Measurements from ENCODE around the gene ABHD17A. TPM values are rescaled to one million over a fixed set of nuclear protein-coding genes. Genes with fewer than 3 reads are reported as not detected.
A peak's percentile ranks its signal among the peaks of the same experiment; 100 is the strongest.
"Not testable (repeated sequence)": the region's sequence is repeated elsewhere in the genome, so short reads cannot be mapped to it uniquely, and the experiment has no call there.

Gene ABHD17A
- total RNA-seq, 6 experiments from 2014 or later, result 61.0 to 80.0 (median 67.9) TPM

DNA sequence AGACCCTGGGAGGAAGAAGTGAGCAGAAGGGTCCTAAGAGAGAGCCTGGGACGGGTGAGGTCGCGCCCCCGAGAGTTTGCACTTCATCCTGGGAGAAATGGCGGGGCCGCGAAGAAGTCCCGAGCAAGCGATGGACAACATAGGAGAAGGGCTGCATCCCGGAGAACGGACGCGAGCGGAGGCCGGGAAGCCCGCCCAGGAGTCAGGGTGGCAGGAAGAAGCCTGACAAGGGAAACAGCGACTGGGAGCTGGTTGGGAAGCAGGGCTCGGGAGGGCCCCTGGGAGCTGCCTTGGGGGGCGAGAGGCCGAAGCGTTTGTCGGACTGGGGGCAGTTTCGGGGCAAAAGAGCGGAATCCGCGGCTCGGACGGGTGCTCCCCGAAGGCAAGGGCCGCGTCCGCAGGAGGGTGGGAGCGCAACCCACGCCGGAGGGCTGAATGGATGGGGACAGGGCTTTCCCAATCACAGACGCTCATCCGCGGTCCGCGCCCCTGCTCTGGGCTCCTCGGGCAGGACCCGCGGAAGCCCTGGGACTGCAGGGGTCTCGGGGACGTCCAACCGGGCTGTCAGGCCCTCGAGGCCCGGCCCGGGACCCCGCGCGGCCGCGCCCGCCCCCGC lies 469 bp downstream of the ABHD17A start:
- DNase-seq, result no peak
- TF ChIP-seq CTCF (IDR thresholded peaks at IDR 0.05), result no peak
- H3K27ac Mint-ChIP-seq, result peak overlapping the region; percentile 82
- H3K9me3 Mint-ChIP-seq, result no peaks in the 10 kb centered on the region
- no peaks in the 10 kb centered on the region; the same call in 1 of the 2 replicates for H3K36me3 Mint-ChIP-seq (ENCODE audit: low read depth)
- no peaks in the 10 kb centered on the region; the same call in 1 of the 2 replicates for H3K27me3 Mint-ChIP-seq (ENCODE audit: insufficient read depth)
- peak overlapping the region; percentile 95 for H3K4me3 Mint-ChIP-seq
- H3K4me1 Mint-ChIP-seq (ENCODE audit: low read depth), result peaks cover 21% of the 10 kb centered on the region

DNA sequence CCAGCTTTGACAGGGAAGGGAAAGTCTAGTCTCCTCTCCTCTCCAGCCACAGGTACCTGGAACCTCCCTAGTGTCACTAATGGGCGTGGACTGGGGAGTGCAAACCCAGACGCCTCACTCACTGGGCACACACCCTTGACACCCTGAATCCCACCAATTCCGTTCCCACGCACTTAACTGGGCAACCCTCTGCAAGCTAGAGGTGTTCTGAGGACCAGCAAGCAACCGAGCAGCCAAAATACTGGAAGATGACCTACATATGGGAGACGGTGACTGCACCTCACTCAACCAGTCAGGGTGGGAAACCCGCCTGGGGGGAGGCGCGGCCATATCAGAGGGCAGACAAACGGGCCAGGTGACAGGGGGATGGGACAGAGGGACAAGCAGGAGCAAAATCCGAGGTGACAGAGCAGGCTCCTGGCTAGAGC lies 991 bp downstream of the ABHD17A start:
- no peaks in the 10 kb centered on the region; the same call in 1 of the 2 replicates for H3K27me3 Mint-ChIP-seq (ENCODE audit: insufficient read depth)
- H3K4me3 Mint-ChIP-seq, result peak overlapping the region; percentile 95
- H3K9me3 Mint-ChIP-seq, result no peaks in the 10 kb centered on the region
- H3K27ac Mint-ChIP-seq, result peak overlapping the region; percentile 82
- H3K4me1 Mint-ChIP-seq (ENCODE audit: low read depth), result peaks cover 21% of the 10 kb centered on the region
- no peak for TF ChIP-seq CTCF (IDR thresholded peaks at IDR 0.05)
- DNase-seq, result no peak
- no peaks in the 10 kb centered on the region; the same call in 1 of the 2 replicates for H3K36me3 Mint-ChIP-seq (ENCODE audit: low read depth)

DNA sequence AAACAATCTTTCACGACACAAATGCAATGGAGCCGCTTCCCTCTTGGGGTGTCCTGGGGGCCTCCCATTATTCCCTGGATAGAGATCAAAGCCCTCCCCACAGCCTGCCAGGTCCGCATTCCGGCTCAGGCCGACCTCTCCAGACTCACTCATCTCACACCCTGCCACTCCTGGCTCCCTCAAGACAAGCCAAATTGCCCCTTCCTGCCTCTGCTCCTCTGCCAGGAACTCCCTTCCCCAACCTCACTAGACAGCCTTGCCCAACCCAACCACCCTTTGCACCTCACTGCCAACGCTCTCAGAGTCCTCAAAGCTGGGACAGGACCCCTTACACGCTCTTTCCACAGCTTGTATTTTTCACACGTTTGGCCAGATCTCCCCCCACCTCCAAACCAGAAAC lies 1.5 kb downstream of the ABHD17A start:
- Mint-ChIP-seq H3K27me3 (ENCODE audit: insufficient read depth) (no peaks in the 10 kb centered on the region; the same call in 1 of the 2 replicates), H3K4me1 (ENCODE audit: low read depth) (peaks cover 21% of the 10 kb centered on the region), H3K9me3 (no peaks in the 10 kb centered on the region), H3K27ac (peak overlapping the region; percentile 82), H3K4me3 (peak overlapping the region; percentile 95), H3K36me3 (ENCODE audit: low read depth) (no peaks in the 10 kb centered on the region; the same call in 1 of the 2 replicates)
- DNase-seq, result no peak
- no peak for TF ChIP-seq CTCF (IDR thresholded peaks at IDR 0.05)

GRCh38 chr19:1882786-1883692 lies 2.3 kb downstream of the ABHD17A start:
- no peak for DNase-seq
- Mint-ChIP-seq H3K27me3 (ENCODE audit: insufficient read depth) (no peaks in the 10 kb centered on the region; the same call in 1 of the 2 replicates), H3K36me3 (ENCODE audit: low read depth) (no peaks in the 10 kb centered on the region; the same call in 1 of the 2 replicates), H3K27ac (peak overlapping the region; percentile 10; the same call in 1 of the 2 replicates), H3K9me3 (no peaks in the 10 kb centered on the region), H3K4me3 (peak overlapping the region; percentile 95), H3K4me1 (ENCODE audit: low read depth) (peaks cover 21% of the 10 kb centered on the region)
- TF ChIP-seq CTCF (IDR thresholded peaks at IDR 0.05), result no peak

DNA sequence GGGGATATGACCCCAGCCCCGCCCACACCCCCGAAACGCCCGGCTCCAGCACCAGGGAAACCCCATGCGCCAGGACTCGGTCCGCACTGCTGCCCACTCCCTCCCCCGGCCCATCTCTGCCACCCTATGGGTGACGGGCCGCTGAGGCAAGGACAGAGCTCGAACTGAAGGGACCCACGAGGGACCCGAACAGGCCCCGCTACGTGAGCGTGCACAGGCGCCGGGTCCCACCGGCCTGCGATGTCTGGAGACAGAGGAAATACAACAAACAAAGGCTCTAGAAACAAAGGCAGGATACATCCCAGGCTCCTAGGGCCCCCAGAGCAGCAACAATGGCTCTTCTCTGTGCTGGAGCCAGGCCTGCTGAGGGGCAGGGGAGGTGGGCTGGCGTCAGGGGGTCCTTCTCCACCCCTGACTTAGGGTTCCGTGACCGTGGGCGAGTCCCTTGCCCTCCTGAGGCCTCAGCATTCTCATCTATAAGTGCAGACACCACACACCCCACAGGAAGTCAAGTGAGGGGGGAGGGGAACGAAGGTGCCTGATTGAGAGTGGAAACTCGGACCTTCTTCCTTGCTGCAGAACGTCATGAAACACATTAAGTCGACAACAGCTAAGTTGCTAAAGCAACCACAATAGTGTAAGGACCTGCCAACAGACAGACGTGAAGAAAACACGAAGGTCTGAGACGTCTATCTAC lies 3.1 kb downstream of the ABHD17A start:
- DNase-seq, result no peak
- peak overlapping the region; percentile 10; the same call in 1 of the 2 replicates for H3K27ac Mint-ChIP-seq
- peak overlapping the region; percentile 24; the same call in 1 of the 2 replicates for H3K4me3 Mint-ChIP-seq
- H3K27me3 Mint-ChIP-seq (ENCODE audit: insufficient read depth), result no peaks in the 10 kb centered on the region; the same call in 1 of the 2 replicates
- no peak for TF ChIP-seq CTCF (IDR thresholded peaks at IDR 0.05)
- peaks cover 21% of the 10 kb centered on the region for H3K4me1 Mint-ChIP-seq (ENCODE audit: low read depth)
- no peaks in the 10 kb centered on the region for H3K9me3 Mint-ChIP-seq
- H3K36me3 Mint-ChIP-seq (ENCODE audit: low read depth), result no peaks in the 10 kb centered on the region; the same call in 1 of the 2 replicates

DNA sequence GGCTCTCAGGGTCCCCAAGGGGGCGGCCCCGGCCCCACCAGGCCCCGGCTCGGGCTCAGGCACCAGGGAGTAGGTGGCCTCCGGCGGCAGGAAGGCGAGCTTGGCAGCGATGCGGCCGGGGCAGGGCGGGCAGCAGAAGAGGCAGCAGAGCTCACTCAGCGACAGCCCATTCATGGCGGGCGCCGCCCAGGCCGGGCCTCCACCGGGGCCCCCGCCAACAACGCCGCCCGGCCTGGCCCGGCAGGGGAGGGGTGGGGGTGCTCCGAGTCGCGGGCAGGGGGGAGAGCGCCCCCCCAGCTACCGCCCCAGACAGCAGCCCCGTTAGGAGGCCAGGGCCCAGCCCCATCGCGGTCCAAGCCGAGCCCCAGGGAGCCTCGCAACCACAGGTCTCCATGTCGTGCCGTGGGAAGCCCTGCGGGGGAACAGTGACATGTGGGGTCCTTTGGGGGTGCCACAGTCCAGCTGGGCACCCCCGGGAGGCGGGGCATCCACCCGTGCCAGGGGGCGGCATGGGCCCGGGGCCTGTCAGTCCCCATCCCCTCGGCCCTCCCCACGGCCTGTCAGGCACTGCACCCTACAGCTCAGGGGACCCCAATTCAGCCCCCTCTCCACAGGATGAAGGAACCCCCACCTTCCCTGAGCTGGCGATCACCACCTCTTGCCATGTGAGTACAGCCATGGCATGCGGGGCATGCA lies 3.8 kb downstream of the ABHD17A start:
- not testable (repeated sequence) for DNase-seq; H3K4me3 Mint-ChIP-seq; H3K27me3 Mint-ChIP-seq (ENCODE audit: insufficient read depth); H3K9me3 Mint-ChIP-seq; H3K36me3 Mint-ChIP-seq (ENCODE audit: low read depth); H3K27ac Mint-ChIP-seq
- H3K4me1 Mint-ChIP-seq (ENCODE audit: low read depth), result peaks cover 21% of the 10 kb centered on the region
